Measurements from ENCODE around the gene NR2F1-AS1. TPM values are rescaled to one million over a fixed set of nuclear protein-coding genes. Genes with fewer than 3 reads are reported as not detected.

The NR2F1-AS1 gene
- total and polyA plus RNA-seq, 2 of the 4 experiments (the other 2 are of a cell fraction) = 12.5 to 12.8 TPM

- TF ChIP-seq CTCF (conservative IDR thresholded peaks at IDR 0.05; ENCODE audit: low read depth, low read length) (no peak), MXI1 (IDR thresholded peaks at IDR 0.05; ENCODE audit: borderline replicate concordance, low read depth, low read length) (no peak), NFE2L2 (IDR thresholded peaks at IDR 0.05; ENCODE audit: low read depth, low read length) (no peak), MAZ (IDR thresholded peaks at IDR 0.05; ENCODE audit: borderline replicate concordance, low read depth, low read length) (no peak), POLR2A (IDR thresholded peaks at IDR 0.05; ENCODE audit: low read depth, low read length) (no peak), FOS (IDR thresholded peaks at IDR 0.05; ENCODE audit: low read depth, low read length) (no peak), CEBPB (IDR thresholded peaks at IDR 0.05; ENCODE audit: low read depth, low read length) (no peak), RFX5 (IDR thresholded peaks at IDR 0.05; ENCODE audit: low read depth, low read length) (no peak), RAD21 (IDR thresholded peaks at IDR 0.05; ENCODE audit: low read length) (no peak), MAFK (IDR thresholded peaks at IDR 0.05; ENCODE audit: low read depth, low read length) (no peak)
These were observed 21.4 kb upstream of the NR2F1-AS1 start (continued) for GRCh38 chr5:93602241-93603077.

Data from IMR-90 (cell line).